ENCODE results near the gene CRIM1.
A peak's percentile ranks its signal among the peaks of the same experiment; 100 is the strongest.

The CRIM1 gene

DNA sequence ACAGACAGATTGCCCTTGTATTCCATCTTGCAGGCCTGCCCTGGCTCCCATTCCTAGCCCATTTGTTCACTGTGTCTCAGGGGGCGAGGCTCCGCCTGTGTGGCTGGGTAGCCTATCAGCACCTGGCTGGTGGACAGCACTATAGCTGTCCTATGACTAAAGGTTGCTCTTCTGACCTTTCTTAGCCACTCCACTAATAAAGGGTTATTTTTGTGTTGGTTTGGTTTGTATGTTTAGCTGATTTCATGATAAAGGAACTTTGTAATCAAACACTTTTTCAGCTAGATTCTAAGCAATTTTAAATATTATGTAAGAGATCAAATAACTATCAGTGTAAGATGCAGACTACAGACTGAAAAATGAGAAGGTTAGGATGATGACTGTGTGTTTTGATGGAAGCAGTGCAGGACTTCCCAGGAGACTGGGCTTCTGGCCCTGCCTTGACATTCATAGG is 72.2 kb downstream of the CRIM1 start:
- DNase-seq = no peak

DNA sequence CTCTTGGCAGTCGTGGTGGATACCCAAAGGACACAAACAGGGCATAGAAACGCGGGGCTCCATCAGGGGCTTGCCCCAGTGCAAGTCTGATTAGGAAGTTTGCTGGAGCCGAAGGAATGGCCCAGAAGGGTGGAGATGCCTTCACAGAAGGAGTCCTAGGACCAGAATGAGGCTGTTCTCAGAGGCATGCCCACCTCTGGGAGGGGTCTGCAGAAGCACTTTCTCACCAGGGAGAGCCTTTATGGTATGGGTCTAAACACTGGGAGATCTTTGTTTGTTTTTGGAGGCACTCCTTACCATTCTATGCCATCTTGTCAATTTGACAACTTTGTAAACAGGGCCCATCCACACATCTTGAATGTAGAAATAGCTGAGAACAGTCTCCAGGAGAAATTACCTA is 75.0 kb downstream of the CRIM1 start:
- DNase-seq = no peak

DNA sequence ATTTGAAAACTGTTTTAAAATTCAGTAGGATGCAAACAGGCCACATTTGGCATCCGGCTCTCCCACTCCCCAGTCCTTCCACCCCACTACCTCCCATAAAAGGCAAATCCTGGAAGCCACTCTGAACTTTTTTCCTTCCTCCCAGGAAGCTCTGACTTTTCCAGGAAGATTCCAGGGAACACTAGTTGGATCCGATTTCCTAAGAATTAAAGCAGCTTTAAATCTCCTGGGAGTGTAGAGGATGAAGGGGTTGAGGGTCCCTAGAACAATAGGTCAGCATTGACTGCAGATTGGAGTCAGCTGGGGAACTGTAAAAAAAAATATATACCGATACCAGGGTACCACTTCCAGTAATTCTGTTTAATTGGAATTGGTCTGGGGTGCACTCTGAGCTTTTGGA is 76.9 kb downstream of the CRIM1 start:
- no peak for DNase-seq

DNA sequence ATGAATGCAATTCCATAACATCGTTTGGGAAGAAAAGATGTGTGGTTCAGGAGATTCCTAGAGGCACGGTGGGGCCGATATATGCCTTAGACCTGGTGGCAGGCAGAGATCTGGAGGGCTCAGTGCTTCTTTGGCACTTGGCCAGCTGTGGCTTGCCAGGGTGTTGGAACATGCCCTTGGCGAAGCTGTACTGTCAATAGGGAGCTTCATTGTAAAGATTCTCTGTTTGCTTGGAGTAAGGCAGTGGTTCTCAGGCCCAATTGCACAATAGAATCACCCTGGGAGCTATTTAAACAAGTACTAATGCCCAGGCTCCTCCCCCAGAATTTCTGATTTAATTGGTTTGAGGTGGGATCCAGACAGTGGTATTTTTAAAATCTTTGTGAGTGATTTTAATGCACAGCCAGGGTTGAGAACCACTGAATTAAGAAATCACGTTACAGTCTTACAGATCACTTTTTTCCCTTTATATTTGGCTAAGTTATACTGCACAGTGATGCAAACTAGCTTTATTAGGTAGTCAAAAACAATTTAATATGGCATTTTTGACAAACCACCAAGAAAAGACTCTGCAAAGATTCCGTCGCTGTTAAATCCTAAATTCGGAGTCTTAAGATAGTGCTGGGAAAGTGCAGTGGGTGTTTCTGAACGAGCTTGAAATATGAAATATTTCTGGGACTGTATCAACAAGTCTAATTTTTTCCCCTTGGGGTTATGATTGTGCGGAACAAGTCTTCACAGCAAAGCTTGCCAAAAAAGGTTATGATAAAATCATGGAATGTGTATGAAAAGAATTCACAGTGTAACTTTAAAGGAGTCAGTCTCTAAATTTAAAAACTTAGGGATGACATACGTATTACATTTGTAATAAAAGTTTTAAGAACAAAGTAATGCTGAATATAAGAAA is 78.0 kb downstream of the CRIM1 start:
- no peak for DNase-seq

DNA sequence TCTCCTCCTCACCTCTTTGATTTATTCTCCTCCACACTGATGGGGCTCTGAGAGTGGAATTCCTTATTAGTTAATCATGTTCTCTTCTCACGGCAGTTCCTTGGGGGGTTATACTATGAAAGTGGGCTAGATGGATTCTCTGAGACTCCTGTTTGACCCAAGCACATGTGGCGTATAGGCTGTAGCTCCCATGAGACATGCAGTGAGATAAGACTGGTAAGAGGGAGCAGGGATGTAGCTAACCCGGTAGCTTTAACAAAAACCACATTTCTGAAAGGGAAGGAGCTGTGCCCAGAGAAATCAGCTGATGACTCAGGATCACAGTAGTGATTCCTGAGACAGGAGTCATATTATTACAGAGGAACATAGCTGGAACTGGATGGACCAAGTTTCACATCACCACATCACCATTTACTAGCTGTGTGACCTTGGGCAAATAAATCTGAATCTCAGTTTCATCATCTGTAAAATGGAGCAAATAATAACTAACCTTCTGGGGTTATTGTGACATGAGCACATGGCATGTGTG is 82.9 kb downstream of the CRIM1 start:
- no peak for DNase-seq

DNA sequence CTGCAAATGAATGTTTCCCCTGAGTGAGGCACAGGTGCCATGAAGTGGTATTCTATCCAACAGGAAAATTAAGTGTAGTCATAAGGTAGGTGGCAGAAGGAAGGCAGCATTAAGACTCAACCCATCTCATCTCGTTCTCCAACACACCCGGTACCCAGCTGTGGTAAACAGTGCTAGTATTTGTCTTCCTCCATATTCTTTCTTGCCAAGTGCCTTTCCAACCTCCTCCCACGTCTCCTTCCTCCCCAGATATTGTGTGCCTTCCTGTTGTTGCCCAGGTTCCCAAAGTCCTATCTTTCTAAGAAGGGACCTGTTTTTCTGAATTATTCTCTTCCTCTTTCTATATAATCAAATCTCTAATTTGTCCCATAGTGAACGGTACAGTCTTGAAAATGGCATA is 83.5 kb downstream of the CRIM1 start:
- DNase-seq = no peak

DNA sequence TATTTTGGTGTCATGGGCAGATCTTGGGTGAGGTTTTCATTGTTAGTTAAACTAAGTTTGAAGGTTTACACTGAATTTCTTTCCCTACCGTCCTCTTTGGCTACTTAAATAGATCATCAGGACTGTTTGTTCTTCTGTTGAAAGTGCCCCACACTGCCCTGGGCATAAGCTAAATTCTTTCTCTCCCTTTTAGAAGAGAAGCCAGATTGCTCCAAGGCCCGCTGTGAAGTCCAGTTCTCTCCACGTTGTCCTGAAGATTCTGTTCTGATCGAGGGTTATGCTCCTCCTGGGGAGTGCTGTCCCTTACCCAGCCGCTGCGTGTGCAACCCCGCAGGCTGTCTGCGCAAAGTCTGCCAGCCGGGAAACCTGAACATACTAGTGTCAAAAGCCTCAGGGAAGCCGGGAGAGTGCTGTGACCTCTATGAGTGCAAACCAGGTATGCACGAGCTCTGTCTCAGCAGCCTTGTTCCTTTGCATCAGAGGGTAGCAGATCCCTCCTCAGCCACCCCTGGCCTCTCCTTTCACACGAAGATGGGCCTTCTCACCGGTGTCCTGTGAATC is 85.6 kb downstream of the CRIM1 start:
- no peak for DNase-seq

DNA sequence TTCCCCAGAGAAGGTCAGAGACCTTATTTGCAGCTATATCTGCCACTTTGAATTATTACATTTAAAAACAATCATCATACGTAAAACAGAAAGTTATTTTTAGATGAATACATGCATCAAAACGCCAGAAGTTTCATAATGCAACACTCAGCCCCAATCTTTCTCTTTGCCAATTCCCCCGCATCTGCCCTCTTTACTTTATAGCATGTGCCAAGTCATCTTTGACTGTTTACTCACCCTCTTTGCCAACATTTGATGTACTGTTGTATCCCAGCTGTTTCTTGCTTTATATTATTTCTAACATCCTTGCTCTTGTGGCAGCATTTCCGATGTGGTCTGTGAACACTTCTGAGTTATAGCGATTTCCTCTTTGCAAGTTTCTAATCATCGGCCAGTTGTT is 86.2 kb downstream of the CRIM1 start:
- no peak for DNase-seq

DNA sequence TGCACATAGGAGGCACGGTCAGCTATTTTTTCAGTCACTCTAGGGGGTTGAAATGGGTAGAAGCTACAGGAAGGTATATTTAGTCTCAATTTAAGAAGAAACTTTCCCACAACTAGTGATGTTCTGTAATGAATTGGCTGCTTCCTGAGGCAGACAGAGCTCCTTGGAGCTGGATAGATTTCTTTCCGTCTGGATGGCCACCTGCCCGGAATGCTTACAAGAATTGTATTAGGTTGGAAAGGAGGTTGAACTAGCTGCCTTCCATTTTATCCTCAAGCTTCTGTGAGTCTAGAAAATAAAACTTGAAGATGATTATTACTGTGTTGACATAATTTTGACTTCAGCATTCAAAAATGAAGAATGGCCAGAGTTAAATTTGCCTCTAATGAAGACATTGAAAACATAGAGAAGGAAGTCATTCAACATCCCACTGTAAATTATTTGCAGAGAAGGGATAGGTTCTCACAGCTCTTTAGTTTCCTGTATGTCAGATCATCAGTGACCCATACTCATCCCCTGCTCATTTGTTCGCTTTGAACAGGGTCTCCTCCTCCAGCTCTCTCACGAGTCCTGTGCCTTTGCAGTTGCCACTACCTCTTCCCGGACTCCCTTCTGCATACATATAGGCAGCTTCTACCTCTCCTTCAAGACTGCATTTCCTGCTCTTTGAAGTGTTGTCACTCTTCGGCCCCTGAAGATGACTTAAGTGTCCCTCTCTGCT is 88.8 kb downstream of the CRIM1 start:
- DNase-seq = no peak

DNA sequence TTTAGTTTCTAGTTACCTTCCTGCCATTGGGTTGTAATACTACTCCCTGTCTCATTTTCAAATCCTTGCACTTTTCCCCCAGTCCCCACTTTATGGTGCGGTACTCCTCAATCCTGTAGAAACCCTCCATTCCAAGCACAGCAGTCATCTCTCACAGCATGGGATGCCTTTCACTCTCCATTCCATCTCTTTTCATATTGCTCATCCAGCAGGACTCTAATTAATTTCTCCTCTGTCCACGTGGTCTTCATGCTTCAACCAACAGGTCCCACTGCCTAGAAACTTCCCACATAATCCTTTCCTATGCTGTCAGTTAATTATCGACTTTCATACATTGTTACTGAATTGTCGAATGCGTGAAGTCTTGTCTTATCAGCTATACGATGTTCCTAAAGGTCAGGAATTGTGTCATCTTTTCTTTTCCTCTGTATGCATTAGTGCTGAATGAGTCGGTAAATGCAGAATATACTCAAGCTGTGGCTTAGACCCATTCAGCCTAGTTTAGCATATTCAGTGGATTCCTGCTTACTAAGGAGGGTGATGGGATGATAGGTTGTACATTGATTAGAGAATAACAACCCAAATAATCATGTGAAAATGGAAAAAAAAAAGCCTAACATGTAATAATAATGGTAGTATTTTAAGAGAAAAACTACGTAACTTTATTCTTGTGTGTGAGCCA is 89.7 kb downstream of the CRIM1 start:
- DNase-seq = no peak

DNA sequence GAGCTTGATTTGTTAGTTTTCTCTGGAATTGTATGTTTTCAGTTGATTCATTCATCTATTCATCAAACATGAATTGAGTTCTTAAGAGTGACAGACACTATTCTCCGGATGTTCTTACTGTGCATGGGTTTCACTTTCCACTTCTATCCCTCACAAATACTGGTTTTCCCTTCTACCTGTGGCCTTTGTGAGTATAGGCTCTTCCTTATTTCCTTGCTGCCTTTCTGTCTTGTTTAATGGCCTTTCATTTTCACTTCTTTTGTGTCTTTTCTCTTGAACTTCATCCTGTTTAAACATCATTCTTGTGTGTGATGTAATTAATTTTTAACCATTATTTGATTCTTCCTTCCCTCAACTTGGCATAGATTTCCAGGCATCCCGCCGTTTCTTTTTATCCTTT is 90.7 kb downstream of the CRIM1 start:
- DNase-seq = no peak

DNA sequence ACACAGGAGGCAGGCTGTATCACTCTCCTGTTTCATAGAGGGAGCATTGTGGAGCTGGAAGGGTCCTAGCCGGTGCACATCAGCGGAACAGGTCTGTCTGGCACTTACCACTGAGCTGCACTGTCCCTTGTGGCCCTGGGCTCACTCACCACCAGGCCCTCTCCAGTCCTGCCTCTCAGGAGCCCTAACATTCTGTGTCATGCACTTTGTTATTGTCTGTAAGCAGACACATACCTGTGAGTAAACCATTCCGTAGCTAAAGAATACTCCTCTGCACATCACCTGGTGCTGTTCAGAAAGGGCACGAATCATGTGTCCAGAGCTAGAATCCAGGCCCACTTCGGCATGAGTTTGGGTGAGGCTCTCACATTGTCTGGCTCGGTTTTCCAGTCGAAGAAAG is 93.6 kb downstream of the CRIM1 start:
- no peak for DNase-seq

DNA sequence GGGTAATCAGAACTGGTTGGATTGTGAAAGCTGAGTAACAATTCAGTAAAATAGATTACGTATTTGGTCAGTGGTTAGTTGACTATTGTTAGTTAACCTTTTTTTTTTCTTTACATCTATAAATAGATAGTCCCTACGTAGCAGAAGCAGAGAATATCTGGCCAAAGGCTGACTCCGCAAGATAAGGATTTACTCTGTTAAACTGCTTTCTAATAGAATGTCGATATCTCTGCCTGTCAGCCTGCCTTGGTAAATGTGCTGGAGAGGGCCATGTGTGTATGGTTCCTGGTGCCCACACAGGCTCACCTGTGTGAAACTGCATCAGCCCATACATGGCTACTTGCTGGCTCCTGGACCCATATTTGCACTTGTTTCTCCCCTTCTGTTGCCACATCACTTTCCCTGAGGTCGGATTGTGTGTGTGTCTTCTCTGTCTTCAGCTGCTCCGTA is 94.4 kb downstream of the CRIM1 start:
- DNase-seq = no peak

DNA sequence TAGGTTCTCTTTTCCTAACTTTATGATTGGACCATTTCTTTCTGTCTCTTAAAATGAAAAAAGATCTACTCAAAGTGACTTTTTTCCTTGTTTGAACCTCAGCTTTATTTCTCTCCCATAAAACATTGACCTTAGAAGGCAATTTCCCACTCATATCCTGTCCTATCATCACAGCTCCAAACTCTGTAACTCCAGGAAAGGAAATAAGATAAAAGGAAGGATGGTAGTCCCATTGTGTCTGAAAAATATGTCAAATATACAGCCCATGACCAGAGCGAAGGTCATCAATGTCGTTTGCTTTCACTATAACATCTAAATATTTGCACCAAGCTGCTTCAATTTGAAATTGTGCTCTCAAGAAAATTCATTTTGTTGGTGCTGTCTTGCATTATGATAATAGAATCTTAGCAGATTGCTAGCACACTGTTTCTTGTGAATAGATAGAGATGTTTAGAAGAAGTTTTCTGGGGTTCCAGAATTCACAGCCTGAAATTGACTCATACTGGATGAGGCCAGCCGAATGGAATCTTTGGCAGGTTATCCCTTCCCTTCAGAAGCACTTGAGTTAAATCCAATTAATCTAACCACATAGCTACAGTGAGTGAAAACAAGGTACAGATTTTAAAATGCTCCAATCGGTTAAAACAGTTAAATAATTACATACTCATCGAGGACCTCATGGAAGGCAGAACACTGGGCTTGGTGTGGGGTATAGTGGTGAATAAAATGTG is 95.1 kb downstream of the CRIM1 start:
- no peak for DNase-seq

DNA sequence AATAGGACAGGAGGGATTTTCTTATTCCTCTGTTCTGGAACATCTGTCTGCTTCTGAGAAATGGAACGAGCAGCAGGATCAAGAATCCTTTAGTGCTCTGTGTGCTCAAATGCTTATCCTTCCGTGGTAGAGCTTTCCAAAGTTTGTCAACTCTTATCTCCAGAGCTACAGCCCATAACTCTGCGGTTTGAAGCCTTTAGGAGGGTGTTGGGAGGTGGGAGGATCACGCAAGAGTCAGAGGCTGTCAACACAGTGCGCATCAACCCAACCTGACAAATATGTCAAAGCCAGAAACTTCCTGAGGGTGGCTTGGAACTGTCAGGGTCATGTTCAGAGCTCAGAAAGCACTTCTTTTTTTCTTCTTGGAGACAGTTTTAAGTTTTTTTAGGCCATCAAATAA is 95.9 kb downstream of the CRIM1 start:
- DNase-seq = no peak

DNA sequence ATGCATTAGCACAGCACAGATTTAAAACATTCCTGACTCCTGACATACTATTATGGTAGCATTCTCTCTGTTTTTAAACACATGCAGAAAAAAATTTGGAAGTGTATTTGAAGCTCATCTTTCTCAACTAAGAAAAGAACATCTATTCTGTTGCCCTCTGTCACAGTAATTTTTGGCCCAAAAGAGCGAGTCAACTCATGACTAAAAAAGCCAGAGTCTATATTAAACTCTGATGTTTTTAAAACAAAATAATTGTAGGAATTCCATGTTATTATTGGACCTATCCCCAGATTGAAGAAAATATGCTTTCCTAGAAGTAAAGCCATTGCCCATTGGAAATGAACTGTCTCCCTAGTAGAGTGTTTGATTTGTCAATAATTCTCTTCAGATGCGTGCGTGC is 96.7 kb downstream of the CRIM1 start:
- no peak for DNase-seq

DNA sequence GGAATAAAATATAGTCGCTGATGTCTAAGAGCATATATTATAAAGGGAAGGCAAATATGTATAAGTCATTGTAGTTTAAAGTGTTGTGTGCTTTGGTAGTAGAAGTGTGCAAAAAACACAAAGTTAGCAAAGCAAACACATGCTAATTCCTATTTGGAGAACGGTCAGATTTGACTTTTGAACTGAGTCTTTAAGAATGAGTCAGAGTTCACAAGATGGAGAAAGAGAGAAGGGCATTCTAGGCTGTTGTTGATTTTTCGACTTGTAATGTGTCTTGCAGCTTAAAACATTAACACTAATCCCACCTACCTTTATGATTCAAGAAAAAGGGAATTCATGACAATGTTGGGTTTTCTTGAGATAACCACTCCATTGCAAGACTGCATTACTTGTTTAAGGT is 98.1 kb downstream of the CRIM1 start:
- DNase-seq = no peak

DNA sequence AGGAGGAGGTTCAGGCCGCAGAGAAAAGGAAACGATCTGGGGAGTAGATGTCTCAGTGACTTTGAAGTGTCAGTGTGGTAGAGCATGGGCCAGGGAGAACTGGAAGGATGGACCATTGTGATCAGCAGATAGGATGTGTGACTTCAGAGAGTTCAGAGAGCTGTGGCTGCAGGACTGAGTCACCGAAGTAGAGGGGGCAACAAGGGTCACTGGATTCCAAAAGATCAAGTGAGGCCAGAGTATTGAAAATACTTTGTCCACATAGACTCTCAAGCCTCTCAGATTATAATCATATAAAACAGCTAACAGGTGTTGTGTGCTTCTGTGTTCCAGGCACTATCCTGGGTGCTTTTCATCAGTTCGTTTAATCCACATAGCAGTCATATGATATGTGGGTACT is 99.4 kb downstream of the CRIM1 start:
- DNase-seq = no peak

DNA sequence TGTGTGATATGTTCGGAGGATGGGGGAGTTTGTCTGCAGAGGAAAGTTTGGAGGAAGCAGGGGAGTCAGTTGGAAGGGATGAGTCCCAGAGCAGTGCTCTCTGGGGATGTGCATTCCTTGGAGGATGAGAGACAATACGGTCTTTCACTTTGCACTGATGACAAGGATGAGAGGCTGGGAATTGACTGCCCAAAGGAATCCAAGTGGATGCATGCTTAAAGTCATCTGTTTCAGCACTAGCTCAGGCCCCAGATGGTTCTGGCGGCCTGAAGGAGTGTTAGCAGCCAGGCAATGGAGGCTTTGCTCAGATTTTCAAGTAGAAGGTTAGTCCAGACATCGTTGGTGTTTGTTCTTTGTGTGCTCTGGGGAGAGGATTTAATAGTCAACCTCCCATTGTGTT is 100.2 kb downstream of the CRIM1 start:
- DNase-seq = no peak

DNA sequence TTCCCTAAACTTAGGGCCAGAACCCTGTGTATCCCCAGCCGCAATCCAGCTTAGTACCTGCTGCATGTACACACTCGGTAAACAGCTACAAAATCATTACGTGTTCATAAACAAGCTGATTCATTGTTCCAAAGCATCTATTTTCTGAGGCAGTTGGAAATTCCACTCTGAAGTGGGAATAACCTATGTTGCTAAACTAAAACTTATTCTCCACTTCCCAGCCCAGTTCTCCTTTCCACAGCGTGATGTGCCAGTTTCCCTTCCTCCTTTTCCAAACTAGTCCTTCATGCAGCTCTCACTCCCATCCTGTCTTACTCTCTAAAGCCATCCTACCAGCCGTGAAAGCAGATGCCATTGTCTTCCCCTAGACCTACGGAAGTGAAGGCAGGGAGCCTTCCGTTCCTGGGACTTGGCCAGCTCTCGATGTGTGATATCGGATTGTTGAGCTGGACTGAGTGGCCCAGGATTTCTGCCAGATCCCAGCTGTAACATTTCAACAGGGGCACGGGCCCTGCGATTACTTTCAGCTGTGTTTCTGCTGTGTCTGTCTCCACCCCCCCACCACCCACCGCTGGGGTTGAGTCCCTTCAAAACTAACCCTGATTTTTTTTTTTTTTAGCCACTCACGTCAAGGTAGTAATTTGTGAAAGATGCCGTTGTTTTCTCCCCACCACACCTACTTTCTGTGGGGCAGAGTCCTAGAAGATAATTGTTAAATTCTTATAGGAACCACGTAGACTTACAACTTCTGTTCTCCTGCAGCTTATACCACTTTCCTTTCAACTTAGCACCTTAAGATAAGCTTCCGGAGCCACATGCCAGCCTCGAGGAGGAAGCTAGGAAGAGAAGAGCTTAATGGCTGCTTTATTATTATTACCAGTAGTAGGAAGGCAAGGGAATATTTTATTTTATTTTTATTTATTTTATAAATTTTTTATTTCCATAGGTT is 100.9 kb downstream of the CRIM1 start:
- DNase-seq = peak in 1 of 2 donors; percentile 27

DNA sequence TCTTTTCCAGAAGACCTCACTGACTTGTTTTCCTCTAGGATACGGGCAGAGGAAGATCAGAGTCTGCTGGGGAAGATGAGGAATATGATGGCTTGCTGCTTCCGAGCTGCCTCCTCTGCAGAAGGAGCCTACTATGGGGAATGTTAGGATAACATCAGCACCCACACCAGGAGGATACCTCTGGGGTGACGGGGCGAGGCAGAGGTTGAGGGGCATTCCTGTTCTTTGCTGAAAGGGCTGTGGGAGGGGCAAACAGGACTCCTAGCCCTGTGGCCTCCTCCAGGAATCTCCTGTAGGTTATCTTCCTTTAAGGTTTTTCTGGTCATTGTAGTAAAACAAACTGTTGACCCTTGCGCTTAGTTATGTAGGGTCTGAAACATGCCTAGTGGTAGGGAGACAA is 102.5 kb downstream of the CRIM1 start:
- DNase-seq = no peak
